C4-2B (cell line): ENCODE measurements around the gene RACK1.

Source experiments
- ZFX ChIP-seq: fragments of 450-650 bp; IDR thresholded peaks from 2 replicates; pipeline ENCODE4 v1.6.1; 2017
- TF ChIP-seq, protein P1 (sequence below): fragments of 450-650 bp; conservative IDR thresholded peaks from 2 replicates; pipeline ENCODE4 v1.5.1; 2017; ENCODE audit warnings: mild to moderate bottlenecking

DNA sequence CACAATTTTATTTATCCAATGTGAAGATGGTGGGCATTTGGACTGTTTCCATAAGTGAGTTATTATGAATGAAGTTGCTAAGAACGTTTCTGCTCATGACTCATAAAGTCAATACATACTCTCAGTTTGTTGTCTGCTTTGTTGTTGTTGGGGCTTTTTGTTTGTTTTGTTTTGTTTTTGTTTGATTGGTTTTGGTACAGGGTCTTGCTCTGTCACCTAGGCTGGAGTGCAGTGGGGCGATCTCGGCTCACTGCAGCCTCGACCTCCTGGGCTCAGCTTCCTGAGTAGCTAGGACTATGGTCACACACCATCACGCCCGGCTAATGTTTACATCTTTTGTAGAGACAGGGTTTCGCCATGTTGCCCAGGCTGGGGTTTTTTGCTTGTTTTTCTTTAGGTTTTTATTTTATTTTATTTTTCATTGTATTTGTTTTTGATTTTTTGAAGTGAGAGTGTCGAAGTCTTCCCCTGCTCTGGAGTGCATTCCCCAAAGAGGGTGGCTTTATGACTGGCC is 56.7 kb downstream of the RACK1 start:
- TF ChIP-seq, protein P1, sequence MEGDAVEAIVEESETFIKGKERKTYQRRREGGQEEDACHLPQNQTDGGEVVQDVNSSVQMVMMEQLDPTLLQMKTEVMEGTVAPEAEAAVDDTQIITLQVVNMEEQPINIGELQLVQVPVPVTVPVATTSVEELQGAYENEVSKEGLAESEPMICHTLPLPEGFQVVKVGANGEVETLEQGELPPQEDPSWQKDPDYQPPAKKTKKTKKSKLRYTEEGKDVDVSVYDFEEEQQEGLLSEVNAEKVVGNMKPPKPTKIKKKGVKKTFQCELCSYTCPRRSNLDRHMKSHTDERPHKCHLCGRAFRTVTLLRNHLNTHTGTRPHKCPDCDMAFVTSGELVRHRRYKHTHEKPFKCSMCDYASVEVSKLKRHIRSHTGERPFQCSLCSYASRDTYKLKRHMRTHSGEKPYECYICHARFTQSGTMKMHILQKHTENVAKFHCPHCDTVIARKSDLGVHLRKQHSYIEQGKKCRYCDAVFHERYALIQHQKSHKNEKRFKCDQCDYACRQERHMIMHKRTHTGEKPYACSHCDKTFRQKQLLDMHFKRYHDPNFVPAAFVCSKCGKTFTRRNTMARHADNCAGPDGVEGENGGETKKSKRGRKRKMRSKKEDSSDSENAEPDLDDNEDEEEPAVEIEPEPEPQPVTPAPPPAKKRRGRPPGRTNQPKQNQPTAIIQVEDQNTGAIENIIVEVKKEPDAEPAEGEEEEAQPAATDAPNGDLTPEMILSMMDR: no peak
- no peak for TF ChIP-seq ZFX
